Trophoblast cell (in vitro differentiated cells and primary cell): Measurements from ENCODE around the gene CERKL.

ENCODE experiments used
- DNase-seq, 2 donors: peaks; one replicate each; pipeline ENCODE4 v3.0.0-alpha.2; 2016
- H2AFZ ChIP-seq: 2 replicates; pipeline ENCODE4 v1.6.1; 2013; ENCODE audit warnings: low read length, moderate library complexity, mild to moderate bottlenecking; ENCODE audit not compliant: insufficient read depth, poor library complexity
- H2AK5ac ChIP-seq: 2 replicates; pipeline ENCODE4 v1.6.1; 2013; ENCODE audit warnings: mild to moderate bottlenecking, low read length
- H2BK120ac ChIP-seq: 2 replicates; pipeline ENCODE4 v1.6.1; 2013; ENCODE audit warnings: low read length, mild to moderate bottlenecking, moderate library complexity; ENCODE audit not compliant: insufficient read depth, poor library complexity
- H2BK12ac ChIP-seq: 2 replicates; pipeline ENCODE4 v1.6.1; 2013; ENCODE audit warnings: mild to moderate bottlenecking, low read length, moderate library complexity
- H2BK5ac ChIP-seq: 2 replicates; pipeline ENCODE4 v1.6.1; 2013; ENCODE audit warnings: low read length, low read depth, moderate library complexity, mild to moderate bottlenecking; ENCODE audit not compliant: poor library complexity
- H3K14ac ChIP-seq: 2 replicates; pipeline ENCODE4 v1.6.1; 2013; ENCODE audit warnings: mild to moderate bottlenecking, low read length
- H3K18ac ChIP-seq: 2 replicates; pipeline ENCODE4 v1.6.1; 2013; ENCODE audit warnings: mild to moderate bottlenecking, low read length
- H3K23ac ChIP-seq: 2 replicates; pipeline ENCODE4 v1.6.1; 2013; ENCODE audit warnings: low read length
- H3K27ac ChIP-seq: 2 replicates; pipeline ENCODE4 v1.5.1; 2013; ENCODE audit warnings: low read depth, mild to moderate bottlenecking, inconsistent platforms, low read length, moderate library complexity
- H3K27me3 ChIP-seq: 2 replicates; pipeline ENCODE4 v1.6.1; 2013; ENCODE audit warnings: inconsistent platforms, mild to moderate bottlenecking, low read length, moderate library complexity; ENCODE audit not compliant: insufficient read depth
- H3K36me3 ChIP-seq, 2 experiments: 1 replicate in 1 of 2; 2 replicates in 1 of 2; pipeline ENCODE4 v1.6.1; 2013; ENCODE audit warnings: low read length in 2 of 2, mild to moderate bottlenecking in 2 of 2, moderate library complexity in 1 of 2; ENCODE audit not compliant: insufficient read depth in 2 of 2, control insufficient read depth in 1 of 2
- H3K4ac ChIP-seq: 2 replicates; pipeline ENCODE4 v1.6.1; 2013; ENCODE audit warnings: low read depth, mild to moderate bottlenecking, low read length, moderate library complexity
- H3K4me1 ChIP-seq, 2 experiments: 1 replicate in 1 of 2; 2 replicates in 1 of 2; pipeline ENCODE4 v1.6.1; 2013; ENCODE audit warnings: low read length in 2 of 2, mild to moderate bottlenecking in 2 of 2, moderate library complexity in 1 of 2; ENCODE audit not compliant: insufficient read depth in 2 of 2, control insufficient read depth in 1 of 2
- H3K4me2 ChIP-seq: 2 replicates; pipeline ENCODE4 v1.6.1; 2013; ENCODE audit warnings: inconsistent platforms, mild to moderate bottlenecking, low read length, moderate library complexity
- H3K4me3 ChIP-seq: 2 replicates; pipeline ENCODE4 v1.5.1; 2013; ENCODE audit warnings: mild to moderate bottlenecking, low read depth, low read length, inconsistent platforms
- H3K79me1 ChIP-seq: one replicate; pipeline ENCODE4 v1.6.1; 2013; ENCODE audit warnings: low read length
- H3K79me2 ChIP-seq: 2 replicates; pipeline ENCODE4 v1.6.1; 2013; ENCODE audit warnings: low read length, mild to moderate bottlenecking; ENCODE audit not compliant: control insufficient read depth, insufficient read depth, poor library complexity
- H3K9ac ChIP-seq: 2 replicates; pipeline ENCODE4 v1.6.1; 2013; ENCODE audit warnings: mild to moderate bottlenecking, low read length
- H3K9me3 ChIP-seq: 2 replicates; pipeline ENCODE4 v1.6.1; 2013; ENCODE audit warnings: low read depth, mild to moderate bottlenecking, control low read depth, inconsistent platforms, low read length; ENCODE audit not compliant: insufficient read depth
- H4K12ac ChIP-seq: 2 replicates; pipeline ENCODE4 v1.6.1; 2013; ENCODE audit warnings: low read depth, mild to moderate bottlenecking, low read length, moderate library complexity
- H4K8ac ChIP-seq: 2 replicates; pipeline ENCODE4 v1.6.1; 2013; ENCODE audit warnings: low read depth, mild to moderate bottlenecking, low read length, moderate library complexity
- H4K91ac ChIP-seq: one replicate; pipeline ENCODE4 v1.6.1; 2013; ENCODE audit warnings: low read depth, mild to moderate bottlenecking, low read length, moderate library complexity
- WGBS: extraction: QIAGEN DNeasy Blood & Tissue Kit; methylation state at CpG from one replicate; pipeline ENCODE4 v1.1.7; 2013; ENCODE audit warnings: missing lambda C conversion rate; ENCODE audit not compliant: insufficient read length, insufficient coverage; ENCODE audit errors: extremely low coverage; 5-methylcytosine and 5-hydroxymethylcytosine counted together

CERKL gene

GRCh38 chr2:181628590-181629585 is 28.0 kb downstream of the CERKL start:
- Histone ChIP-seq H3K9ac (no peak overlapping the region), H3K4me3 (no peak overlapping the region), H3K23ac (no peak overlapping the region), H3K27ac (no peak overlapping the region), H3K4ac (no peak overlapping the region), H3K4me2 (no peak overlapping the region), H4K12ac (no peak overlapping the region), H2BK12ac (no peak overlapping the region), H3K79me1 (no peaks in the 10 kb centered on the region), H3K18ac (no peak overlapping the region), H3K36me3 (no peaks in the 10 kb centered on the region), H4K91ac (no peak overlapping the region), H3K14ac (no peak overlapping the region), H4K8ac (no peak overlapping the region), H2BK120ac (no peak overlapping the region), H2AK5ac (no peak overlapping the region), H3K79me2 (no peaks in the 10 kb centered on the region), H2AFZ (no peak overlapping the region), H3K9me3 (peaks cover 2% of the 10 kb centered on the region), H3K27me3 (no peaks in the 10 kb centered on the region), H3K4me1 (no peaks in the 10 kb centered on the region), H2BK5ac (no peak overlapping the region)
- WGBS, result no CpG with 5 or more reads among the region's 3 CpGs
- DNase-seq, result no peak

GRCh38 chr2:181627545-181627944 is 29.4 kb downstream of the CERKL start:
- no peak overlapping the region for H4K12ac ChIP-seq
- no peak overlapping the region for H2AFZ ChIP-seq
- H3K4me2 ChIP-seq, result no peak overlapping the region
- H2BK5ac ChIP-seq, result no peak overlapping the region
- H3K36me3 ChIP-seq, result no peaks in the 10 kb centered on the region
- H3K79me2 ChIP-seq, result no peaks in the 10 kb centered on the region
- no peaks in the 10 kb centered on the region for H3K4me1 ChIP-seq
- H3K9me3 ChIP-seq, result peaks cover 2% of the 10 kb centered on the region
- no peak overlapping the region for H2AK5ac ChIP-seq
- H3K27ac ChIP-seq, result no peak overlapping the region
- no CpG with 5 or more reads among the region's 3 CpGs for WGBS
- no peak overlapping the region for H2BK120ac ChIP-seq
- H3K14ac ChIP-seq, result no peak overlapping the region
- H3K18ac ChIP-seq, result no peak overlapping the region
- H3K79me1 ChIP-seq, result no peaks in the 10 kb centered on the region
- H4K8ac ChIP-seq, result no peak overlapping the region
- no peak overlapping the region for H3K4ac ChIP-seq
- no peak overlapping the region for H4K91ac ChIP-seq
- no peak overlapping the region for H3K23ac ChIP-seq
- H2BK12ac ChIP-seq, result no peak overlapping the region
- H3K4me3 ChIP-seq, result no peak overlapping the region
- H3K27me3 ChIP-seq, result no peaks in the 10 kb centered on the region
- no peak for DNase-seq
- no peak overlapping the region for H3K9ac ChIP-seq

- H3K27me3 ChIP-seq, result no peaks in the 10 kb centered on the region
- no peak overlapping the region for H4K12ac ChIP-seq
- no peak overlapping the region for H3K23ac ChIP-seq
- H3K9me3 ChIP-seq, result peaks cover 2% of the 10 kb centered on the region
- H3K36me3 ChIP-seq, result no peaks in the 10 kb centered on the region
- H2AFZ ChIP-seq, result no peak overlapping the region
- no peaks in the 10 kb centered on the region for H3K79me1 ChIP-seq
- no peak overlapping the region for H2BK5ac ChIP-seq
- no peak overlapping the region for H4K8ac ChIP-seq
- no peak for DNase-seq
- H2BK12ac ChIP-seq, result no peak overlapping the region
- no peak overlapping the region for H3K9ac ChIP-seq
- H4K91ac ChIP-seq, result no peak overlapping the region
- H3K4me3 ChIP-seq, result no peak overlapping the region
- no peak overlapping the region for H3K14ac ChIP-seq
- no peak overlapping the region for H3K18ac ChIP-seq
- H3K4me2 ChIP-seq, result no peak overlapping the region
- H2AK5ac ChIP-seq, result no peak overlapping the region
- no peak overlapping the region for H3K27ac ChIP-seq
- no peak overlapping the region for H2BK120ac ChIP-seq
- H3K4me1 ChIP-seq, result no peaks in the 10 kb centered on the region
- no peak overlapping the region for H3K4ac ChIP-seq
- no peaks in the 10 kb centered on the region for H3K79me2 ChIP-seq
These were observed 30.2 kb downstream of the CERKL start for GRCh38 chr2:181626671-181627070.

- Histone ChIP-seq H4K8ac (no peak overlapping the region), H2BK5ac (no peak overlapping the region), H2AFZ (no peak overlapping the region), H2BK120ac (no peak overlapping the region), H3K79me2 (no peaks in the 10 kb centered on the region), H3K79me1 (no peaks in the 10 kb centered on the region), H3K27ac (no peak overlapping the region), H3K4me1 (no peaks in the 10 kb centered on the region), H3K14ac (no peak overlapping the region), H3K36me3 (no peaks in the 10 kb centered on the region), H3K9ac (no peak overlapping the region), H3K4me3 (no peak overlapping the region), H3K23ac (no peak overlapping the region), H3K27me3 (no peaks in the 10 kb centered on the region), H4K91ac (no peak overlapping the region), H3K4me2 (no peak overlapping the region), H3K9me3 (peaks cover 2% of the 10 kb centered on the region), H4K12ac (no peak overlapping the region), H3K4ac (no peak overlapping the region), H2AK5ac (no peak overlapping the region), H2BK12ac (no peak overlapping the region), H3K18ac (no peak overlapping the region)
- no peak for DNase-seq
These were observed 33.7 kb downstream of the CERKL start for GRCh38 chr2:181623159-181623558.
